GM12864 (cell line): Measurements from ENCODE around the gene NR0B2.
A peak's percentile ranks its signal among the peaks of the same experiment; 100 is the strongest.
"Not testable (repeated sequence)": the region's sequence is repeated elsewhere in the genome, so short reads cannot be mapped to it uniquely, and the experiment has no call there.

Source experiments
- DNase-seq: peaks from one replicate; pipeline ENCODE4 v3.0.0-alpha.2; 2011; ENCODE audit warnings: low read depth
- H3K4me3 ChIP-seq: 2 replicates; pipeline ENCODE4 v1.5.1; 2011; ENCODE audit warnings: mild to moderate bottlenecking, low read depth, low read length, control low read depth
- CTCF ChIP-seq: IDR thresholded peaks from 2 replicates; pipeline ENCODE4 v1.5.1; 2011; ENCODE audit warnings: low read depth, mild to moderate bottlenecking, moderate library complexity, low read length, control low read depth, inconsistent platforms; ENCODE audit errors: missing control alignments

Gene NR0B2

GRCh38 chr1:26889551-26890466 is 24.0 kb downstream of the NR0B2 start, which contains the start of gene GPN2:
Gene GPN2 (minus strand): TSS chr1:26890283. CDS start chr1:26890096, 187 bp downstream.
- no peak for TF ChIP-seq CTCF
- H3K4me3 ChIP-seq, result peak within 1 kb of the TSS; percentile 72
- DNase-seq, result peak; percentile 55

GRCh38 chr1:26888231-26888630 is 25.5 kb downstream of the NR0B2 start:
- no peak for DNase-seq
- no peak overlapping the region for H3K4me3 ChIP-seq
- no peak for TF ChIP-seq CTCF

DNA sequence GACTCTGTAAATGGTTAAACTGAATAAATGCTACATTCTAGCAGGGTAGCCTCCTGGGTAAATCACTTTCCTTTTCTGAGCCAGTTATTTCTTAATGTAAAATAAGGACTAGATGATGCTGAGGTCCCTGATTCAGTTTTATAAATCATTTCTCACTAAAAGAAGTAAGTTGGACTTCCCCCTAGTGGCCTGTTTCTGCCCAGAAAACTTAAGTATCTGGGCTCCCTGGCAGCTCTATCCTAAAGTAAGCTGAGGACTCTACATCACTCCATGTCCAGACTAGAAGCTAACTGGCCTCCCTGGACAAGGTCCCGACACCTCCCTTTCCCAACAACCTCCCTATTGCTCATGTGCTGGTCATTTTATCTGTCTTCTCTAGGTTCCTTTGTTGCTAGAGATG is 26.6 kb downstream of the NR0B2 start:
- TF ChIP-seq CTCF, result peak; percentile 42
- DNase-seq, result no peak

GRCh38 chr1:26882696-26883463 is 30.9 kb downstream of the NR0B2 start:
- no peak for DNase-seq
- H3K4me3 ChIP-seq, result no peak overlapping the region
- no peak for TF ChIP-seq CTCF

More for the DNA sequence above, 26.6 kb downstream of the NR0B2 start:
- no peak overlapping the region for H3K4me3 ChIP-seq

- not testable (repeated sequence) for H3K4me3 ChIP-seq, DNase-seq
These were observed 32.2 kb downstream of the NR0B2 start for GRCh38 chr1:26881611-26882010.

- no peak for DNase-seq
- no peak overlapping the region for H3K4me3 ChIP-seq
- no peak for TF ChIP-seq CTCF
These were observed 34.0 kb downstream of the NR0B2 start for GRCh38 chr1:26879793-26880192.

DNA sequence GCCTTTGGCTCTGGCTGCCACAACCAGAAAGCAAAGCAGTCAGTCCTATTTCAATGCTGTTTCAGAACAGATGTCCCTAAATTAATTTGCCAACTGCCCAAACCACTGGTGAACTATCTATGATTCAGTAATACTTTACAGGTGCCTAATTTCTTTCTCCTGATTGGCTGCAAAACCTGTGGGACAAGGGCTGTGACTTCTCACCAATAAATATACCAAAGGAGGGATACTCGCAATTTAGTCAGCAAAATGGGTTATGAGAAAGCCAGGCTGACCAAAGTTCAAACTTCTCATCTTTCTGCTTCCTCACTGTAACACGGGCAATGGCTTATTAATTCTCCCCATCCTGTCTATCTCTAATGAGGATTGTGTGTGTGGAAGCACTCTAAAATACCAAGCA is 36.4 kb downstream of the NR0B2 start:
- no peak for DNase-seq
- TF ChIP-seq CTCF, result no peak
- H3K4me3 ChIP-seq, result no peak overlapping the region
